ENCODE measurements around the gene PKN2.
A peak's percentile ranks its signal among the peaks of the same experiment; 100 is the strongest.

The PKN2 gene

GRCh38 chr1:88730995-88731394 lies 46.9 kb downstream of the PKN2 start:
- TF ChIP-seq CTCF (IDR thresholded peaks at IDR 0.05; ENCODE audit: low read length, missing control alignments), result no peak
- H3K4me3 ChIP-seq (replicated peaks; ENCODE audit: low read depth, low read length), result peak overlapping the region; percentile 8
- DNase-seq (ENCODE audit: low read depth), result no peak

GRCh38 chr1:88731475-88732269 lies 47.6 kb downstream of the PKN2 start:
- no peak for TF ChIP-seq CTCF (IDR thresholded peaks at IDR 0.05; ENCODE audit: low read length, missing control alignments)
- DNase-seq (ENCODE audit: low read depth), result peak; percentile 90

GRCh38 chr1:88735382-88735781 lies 51.3 kb downstream of the PKN2 start:
- DNase-seq (ENCODE audit: low read depth), result no peak
- no peak overlapping the region for H3K4me3 ChIP-seq (replicated peaks; ENCODE audit: low read depth, low read length)
- TF ChIP-seq CTCF (IDR thresholded peaks at IDR 0.05; ENCODE audit: low read length, missing control alignments), result no peak

More at GRCh38 chr1:88731475-88732269, 47.6 kb downstream of the PKN2 start:
- H3K4me3 ChIP-seq (replicated peaks; ENCODE audit: low read depth, low read length), result peak overlapping the region; percentile 41

GRCh38 chr1:88735909-88736308 lies 51.8 kb downstream of the PKN2 start:
- DNase-seq (ENCODE audit: low read depth), result no peak
- no peak for TF ChIP-seq CTCF (IDR thresholded peaks at IDR 0.05; ENCODE audit: low read length, missing control alignments)
- H3K4me3 ChIP-seq (replicated peaks; ENCODE audit: low read depth, low read length), result no peak overlapping the region

- H3K4me3 ChIP-seq (replicated peaks; ENCODE audit: low read depth, low read length), result no peak overlapping the region
- DNase-seq (ENCODE audit: low read depth), result peak; percentile 66
- peak; percentile 78 for TF ChIP-seq CTCF (IDR thresholded peaks at IDR 0.05; ENCODE audit: low read length, missing control alignments)
These were observed 52.7 kb downstream of the PKN2 start for GRCh38 chr1:88736633-88737248.

- no peak for DNase-seq (ENCODE audit: low read depth)
- no peak overlapping the region for H3K4me3 ChIP-seq (replicated peaks; ENCODE audit: low read depth, low read length)
- no peak for TF ChIP-seq CTCF (IDR thresholded peaks at IDR 0.05; ENCODE audit: low read length, missing control alignments)
These were observed 53.4 kb downstream of the PKN2 start for GRCh38 chr1:88737338-88737927.

Measured in fibroblast of pulmonary artery (primary cell).